ENCODE measurements around the gene RALGAPB.
"Not testable (repeated sequence)": the region's sequence is repeated elsewhere in the genome, so short reads cannot be mapped to it uniquely, and the experiment has no call there.

RALGAPB gene

GRCh38 chr20:38447251-38447661, 25.4 kb upstream of the RALGAPB start:
- DNase-seq (ENCODE audit: low read depth): no peak

- DNase-seq (ENCODE audit: low read depth): no peak
Observed at GRCh38 chr20:38447931-38448675, 24.5 kb upstream of the RALGAPB start.

GRCh38 chr20:38449046-38449445, 23.6 kb upstream of the RALGAPB start:
- no peak for DNase-seq (ENCODE audit: low read depth)

- DNase-seq (ENCODE audit: low read depth): no peak
Observed at GRCh38 chr20:38450412-38450975, 22.1 kb upstream of the RALGAPB start.

- no peak for DNase-seq (ENCODE audit: low read depth)
Observed at GRCh38 chr20:38452880-38453624, 19.6 kb upstream of the RALGAPB start.

GRCh38 chr20:38453941-38454340, 18.7 kb upstream of the RALGAPB start:
- no peak for DNase-seq (ENCODE audit: low read depth)

GRCh38 chr20:38454556-38455473, 17.8 kb upstream of the RALGAPB start:
- no peak for DNase-seq (ENCODE audit: low read depth)

GRCh38 chr20:38458314-38458713, 14.3 kb upstream of the RALGAPB start:
- no peak for DNase-seq (ENCODE audit: low read depth)

GRCh38 chr20:38460040-38460623, 12.5 kb upstream of the RALGAPB start:
- no peak for DNase-seq (ENCODE audit: low read depth)

GRCh38 chr20:38460631-38461030, 12.0 kb upstream of the RALGAPB start:
- not testable (repeated sequence) for DNase-seq (ENCODE audit: low read depth)

- DNase-seq (ENCODE audit: low read depth): not testable (repeated sequence)
Observed at GRCh38 chr20:38461167-38461566, 11.5 kb upstream of the RALGAPB start.

GRCh38 chr20:38461569-38461968, 11.1 kb upstream of the RALGAPB start:
- not testable (repeated sequence) for DNase-seq (ENCODE audit: low read depth)

GRCh38 chr20:38466171-38466570, 6.5 kb upstream of the RALGAPB start:
- no peak for DNase-seq (ENCODE audit: low read depth)

- no peak for DNase-seq (ENCODE audit: low read depth)
Observed at GRCh38 chr20:38466983-38467382, 5.7 kb upstream of the RALGAPB start.

- no peak for DNase-seq (ENCODE audit: low read depth)
Observed at GRCh38 chr20:38471245-38471644, 1.4 kb upstream of the RALGAPB start.

- no peak for DNase-seq (ENCODE audit: low read depth)
Observed at GRCh38 chr20:38471987-38472512, 593 bp upstream of the RALGAPB start.

- DNase-seq (ENCODE audit: low read depth): no peak
Observed at GRCh38 chr20:38473367-38473795, 738 bp downstream of the RALGAPB start.

GRCh38 chr20:38477747-38478146, 5.1 kb downstream of the RALGAPB start:
- no peak for DNase-seq (ENCODE audit: low read depth)

- no peak for DNase-seq (ENCODE audit: low read depth)
Observed at GRCh38 chr20:38479596-38479995, 7.0 kb downstream of the RALGAPB start.

- no peak for DNase-seq (ENCODE audit: low read depth)
Observed at GRCh38 chr20:38485041-38485440, 12.4 kb downstream of the RALGAPB start.

GRCh38 chr20:38489181-38489580, 16.5 kb downstream of the RALGAPB start:
- DNase-seq (ENCODE audit: low read depth): no peak

Measured in stimulated activated CD8-positive, alpha-beta memory T cell treated with anti-CD3 and anti-CD28 coated beads, Interleukin-15, amount 100 ng/mL, for 24 hours (primary cell).